Stimulated activated CD8-positive, alpha-beta memory T cell treated with anti-CD3 and anti-CD28 coated beads, Interleukin-4, amount 100 ng/mL, for 1 hour (primary cell): Measurements from ENCODE around the gene PPP1R1A.

Experiments used
- DNase-seq, 2 donors: peaks; one replicate each; pipeline ENCODE4 v3.0.0-alpha.2; 2020; ENCODE audit warnings: low read depth in 2 of 2, low spot score in 1 of 2

PPP1R1A gene

DNA sequence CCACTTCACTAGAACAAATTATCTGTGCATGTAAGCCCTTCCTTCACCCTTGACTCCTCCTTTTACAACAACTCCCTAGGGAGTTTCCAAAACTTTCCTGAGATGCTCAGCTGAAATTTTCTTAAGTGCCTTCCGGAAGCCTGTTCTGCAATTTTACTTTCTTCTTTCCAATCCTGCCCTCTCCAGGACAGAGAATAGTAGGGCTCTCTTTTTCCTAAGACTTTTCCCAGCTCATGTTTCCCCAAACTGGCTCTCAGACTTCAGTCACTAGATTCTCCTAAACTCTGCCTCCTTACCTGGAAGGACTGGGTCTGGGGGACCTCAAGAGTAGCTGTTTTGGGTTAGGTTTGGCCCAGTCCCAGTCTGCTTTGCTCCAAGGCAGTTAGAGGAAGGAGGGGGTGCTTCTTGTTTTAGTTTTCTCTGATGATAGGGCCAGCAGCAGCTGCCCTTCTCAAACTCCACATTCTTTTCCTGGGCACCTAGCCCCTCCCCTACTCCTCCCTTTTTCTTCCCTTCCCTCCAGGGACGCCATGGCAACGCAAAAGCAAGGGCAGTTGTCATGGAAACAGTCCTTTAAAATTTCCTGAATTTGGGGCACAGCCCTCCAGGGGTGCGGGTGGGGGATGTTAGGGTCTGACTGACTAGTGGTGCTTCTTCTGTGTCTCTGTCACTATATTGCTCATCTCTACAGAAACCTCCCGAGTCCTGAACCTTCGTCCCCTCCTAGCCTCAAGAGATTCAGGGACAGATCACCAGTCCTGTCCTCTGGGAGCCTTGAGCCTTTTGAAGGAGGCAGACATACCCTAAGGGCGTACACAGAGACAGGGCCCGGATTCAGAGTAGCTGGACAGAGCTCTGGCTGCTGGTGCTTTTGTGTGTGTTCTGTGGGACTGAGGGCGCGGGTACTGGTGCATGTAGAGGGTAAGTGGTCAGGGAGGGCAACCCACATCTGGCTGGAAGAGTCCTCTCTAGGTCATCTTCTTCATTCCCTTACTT is 17.0 kb downstream of the PPP1R1A start:
- DNase-seq, result no peak

GRCh38 chr12:54569995-54570528 is 18.4 kb downstream of the PPP1R1A start:
- no peak for DNase-seq

GRCh38 chr12:54569072-54569471 is 19.4 kb downstream of the PPP1R1A start:
- DNase-seq, result no peak

DNA sequence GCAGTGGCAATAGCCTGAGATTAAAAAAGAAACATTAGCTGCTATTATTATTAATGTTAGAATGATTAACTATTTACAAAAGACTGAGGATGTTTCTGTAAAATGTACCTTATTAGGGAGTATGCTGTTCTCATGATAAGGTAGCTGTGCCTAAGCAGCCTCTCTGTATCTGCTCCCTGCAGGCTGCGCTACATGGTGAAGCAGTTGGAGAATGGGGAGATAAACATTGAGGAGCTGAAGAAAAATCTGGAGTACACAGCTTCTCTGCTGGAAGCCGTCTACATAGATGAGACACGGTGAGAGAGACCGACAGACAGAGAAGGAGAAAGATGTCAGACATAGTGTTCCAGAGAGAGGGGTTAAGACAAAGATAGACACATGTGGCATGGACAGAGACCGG is 21.7 kb downstream of the PPP1R1A start:
- no peak for DNase-seq

DNA sequence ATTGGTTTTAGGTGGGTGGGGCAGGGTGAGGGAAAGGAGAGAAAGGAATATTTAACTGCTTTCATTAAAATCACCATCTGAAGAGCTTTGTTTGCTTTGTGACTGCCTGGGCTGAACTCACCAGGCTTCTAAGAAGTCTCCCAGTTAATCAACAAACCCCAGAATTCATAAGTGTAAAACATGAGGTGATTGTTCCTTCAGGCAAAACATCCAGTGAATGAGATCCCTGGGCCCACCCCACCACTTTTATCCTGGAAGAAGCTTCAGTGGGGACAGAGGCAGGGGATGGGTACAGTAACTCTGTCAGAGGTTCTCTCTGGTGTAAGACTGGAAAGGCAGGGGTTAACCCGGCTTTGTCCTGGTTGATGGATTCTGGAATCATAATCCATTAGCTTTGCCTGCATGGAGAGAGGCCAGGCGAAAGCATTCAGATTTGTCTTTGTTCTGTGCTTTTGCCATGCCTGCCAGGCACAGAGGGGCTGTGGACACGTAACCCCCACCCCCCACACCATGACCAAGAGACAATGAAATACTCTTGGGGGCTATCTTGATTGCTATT is 22.4 kb downstream of the PPP1R1A start:
- no peak for DNase-seq

- DNase-seq, result no peak
Measured at GRCh38 chr12:54565310-54565985, 23.0 kb downstream of the PPP1R1A start.

DNA sequence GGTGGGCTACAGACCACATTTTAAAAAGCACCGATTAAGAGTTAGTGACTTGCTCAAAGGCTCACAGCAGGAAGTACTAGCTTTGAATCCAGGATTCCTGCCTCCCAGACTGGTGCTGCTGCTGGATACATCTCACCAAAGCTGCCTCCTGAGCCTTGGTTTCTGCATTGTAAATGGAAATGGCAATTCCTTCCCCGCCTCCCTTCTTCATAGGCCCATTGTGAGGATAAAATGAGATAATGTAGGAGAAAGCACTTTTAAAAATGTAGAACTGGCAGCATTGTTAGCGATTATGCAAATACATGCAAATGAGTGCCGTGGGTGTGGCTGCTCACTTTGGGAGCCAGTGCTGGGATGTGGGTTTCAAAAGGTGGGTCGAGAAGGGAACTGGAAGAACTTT is 23.7 kb downstream of the PPP1R1A start:
- DNase-seq, result no peak

GRCh38 chr12:54563787-54564186 is 24.7 kb downstream of the PPP1R1A start:
- no peak for DNase-seq

GRCh38 chr12:54562750-54563356 is 25.6 kb downstream of the PPP1R1A start:
- DNase-seq, result no peak

DNA sequence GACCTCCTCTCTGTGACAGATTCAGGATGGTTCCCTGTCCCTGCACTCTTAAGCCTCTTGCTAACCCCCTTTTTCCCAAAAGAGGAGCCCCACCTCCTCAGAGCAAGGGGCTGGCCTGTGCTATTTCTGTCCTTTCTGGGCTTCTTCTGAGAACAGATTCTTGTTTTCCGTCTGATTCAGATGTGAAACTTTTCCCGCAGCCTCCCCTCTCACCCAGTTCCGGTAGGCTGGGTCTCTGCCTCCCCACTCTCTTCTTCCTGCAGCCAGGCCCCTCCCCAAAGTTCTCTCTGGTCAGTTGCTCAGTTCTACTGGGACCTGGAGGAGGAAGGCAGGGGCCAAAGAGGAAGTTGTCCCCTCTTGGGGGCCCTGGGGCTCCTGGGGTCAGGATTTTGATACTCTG is 27.3 kb downstream of the PPP1R1A start:
- DNase-seq, result no peak

DNA sequence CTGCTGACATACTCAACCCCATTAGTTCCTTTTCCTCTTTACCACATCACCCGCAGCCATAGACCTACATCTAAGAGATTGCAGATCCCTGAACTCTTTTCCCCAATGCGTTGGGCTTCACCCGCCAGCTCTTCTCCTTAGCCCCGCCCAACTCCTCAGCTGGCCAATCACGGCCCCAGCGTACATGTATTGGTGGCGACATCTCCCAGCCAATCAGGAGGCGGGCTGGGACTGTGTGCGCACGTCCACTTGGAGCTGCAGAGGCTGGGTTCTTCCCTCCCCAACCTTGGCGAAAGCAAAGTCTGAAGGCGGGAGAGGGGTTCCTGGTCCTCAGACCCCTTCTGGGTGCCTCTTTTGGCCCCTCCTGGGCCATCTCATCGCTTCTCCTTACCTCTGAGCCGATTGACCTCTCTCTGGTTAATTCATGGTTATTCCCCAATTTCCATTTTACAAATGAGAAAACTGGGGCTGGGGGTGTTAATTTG is 28.0 kb downstream of the PPP1R1A start:
- peak; percentile 36 to 64 for DNase-seq

DNA sequence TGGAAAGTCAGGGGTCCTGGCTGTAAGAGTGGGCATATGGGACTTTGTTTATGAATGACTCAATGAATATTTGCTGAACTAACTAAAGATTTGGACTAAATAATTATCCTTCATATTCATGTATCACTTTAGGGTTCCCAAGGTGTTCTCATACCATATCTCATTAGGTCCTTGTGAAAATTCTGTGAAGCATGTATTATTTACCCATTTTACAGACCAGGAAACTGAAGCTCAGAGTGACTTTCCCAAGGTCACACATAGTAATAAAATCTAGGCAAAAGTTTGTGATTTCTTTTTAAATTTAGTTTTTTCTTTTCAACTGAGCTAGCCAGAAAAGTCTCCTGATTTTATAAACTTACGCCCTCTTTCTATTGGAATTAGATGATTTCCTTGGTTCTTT is 29.7 kb downstream of the PPP1R1A start:
- DNase-seq, result no peak

- DNase-seq, result no peak
Measured at GRCh38 chr12:54558311-54558710, 30.1 kb downstream of the PPP1R1A start.

DNA sequence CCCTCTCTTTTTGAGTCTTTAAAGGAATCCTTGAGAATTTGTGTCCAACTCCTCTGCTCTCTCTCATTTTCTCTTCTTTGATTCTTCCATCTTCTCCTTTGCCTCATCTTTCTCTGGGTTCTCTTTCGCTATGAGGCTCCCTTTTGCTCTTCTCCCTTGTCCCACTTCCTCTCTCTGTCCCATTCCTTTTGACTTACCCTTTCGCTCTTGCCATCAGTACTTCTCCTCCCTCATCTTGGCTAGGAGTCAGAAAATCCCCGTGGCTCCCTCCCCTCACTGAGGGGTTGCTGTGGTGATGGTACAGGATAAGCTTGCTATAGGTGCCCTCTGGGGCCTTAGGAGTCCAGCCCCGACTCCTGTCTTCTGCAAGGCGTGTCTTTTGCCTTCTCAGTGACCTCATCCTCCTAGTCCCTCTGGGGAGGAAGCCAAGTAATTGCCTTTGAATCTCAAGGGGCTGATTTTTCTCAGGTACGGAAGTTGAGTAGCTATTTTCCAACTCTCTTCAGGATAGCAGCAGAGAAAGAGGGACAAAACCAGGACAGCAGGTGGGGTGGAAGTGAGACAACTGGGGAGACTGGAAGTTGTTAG is 32.7 kb downstream of the PPP1R1A start:
- DNase-seq, result no peak

GRCh38 chr12:54549774-54550451 is 38.5 kb downstream of the PPP1R1A start:
- DNase-seq, result no peak

DNA sequence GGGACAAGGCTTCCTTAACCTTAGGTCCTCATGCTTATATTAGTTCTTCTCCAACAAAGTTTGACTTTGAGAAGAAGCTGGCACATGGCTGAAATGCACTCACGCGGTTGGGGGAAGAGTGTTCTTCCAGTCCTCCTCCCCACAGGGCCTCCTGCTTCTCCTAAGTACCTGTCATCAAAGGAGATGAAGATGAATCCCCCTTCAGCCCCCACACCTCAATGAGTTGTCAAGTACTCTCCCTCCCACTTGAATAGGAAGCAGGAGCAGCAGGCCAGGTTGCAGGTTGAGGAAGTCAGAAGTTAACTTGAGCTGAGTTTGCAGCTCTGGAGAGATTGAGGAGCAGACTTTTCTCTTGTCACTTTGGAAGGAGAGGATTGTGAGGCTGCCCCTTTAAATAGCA is 41.9 kb downstream of the PPP1R1A start:
- no peak for DNase-seq

DNA sequence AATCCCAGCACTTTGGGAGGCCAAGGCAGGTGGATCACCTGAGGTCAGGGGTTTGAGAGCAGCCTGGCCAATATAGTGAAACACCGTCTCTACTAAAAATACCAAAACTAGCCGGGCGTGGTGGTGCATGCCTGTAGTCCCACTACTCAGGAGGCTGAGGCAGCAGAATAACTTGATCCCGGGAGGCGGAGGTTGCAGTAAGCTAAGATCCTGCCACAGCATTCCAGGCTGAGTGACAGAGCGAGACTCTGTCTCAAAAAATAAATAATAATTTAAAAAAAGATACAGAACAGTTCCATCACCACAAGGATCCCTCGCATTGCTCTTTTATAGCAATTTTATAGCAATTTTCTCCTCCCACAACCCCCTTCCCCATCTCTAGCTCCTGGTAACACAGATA is 43.7 kb downstream of the PPP1R1A start:
- DNase-seq, result no peak

DNA sequence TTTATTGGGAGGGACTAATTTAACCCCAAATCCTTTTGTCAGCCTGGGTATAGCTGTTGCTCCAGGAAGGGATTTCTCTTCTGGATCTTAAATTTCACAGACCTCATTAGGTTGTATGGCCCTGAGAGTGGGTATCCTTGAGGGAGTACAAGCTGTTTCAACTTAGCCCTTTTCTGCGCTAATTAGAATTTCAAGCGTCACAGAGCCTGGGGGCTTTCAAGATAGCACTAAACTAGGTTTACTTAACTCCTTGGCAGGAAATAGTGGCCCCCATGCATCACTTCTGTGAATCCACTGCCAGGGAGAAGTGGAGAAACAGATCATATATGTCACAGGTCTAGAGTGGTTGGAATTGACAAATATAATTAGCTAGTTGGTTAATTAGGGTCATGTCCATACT is 44.9 kb downstream of the PPP1R1A start:
- DNase-seq, result no peak

GRCh38 chr12:54541751-54542290 is 46.6 kb downstream of the PPP1R1A start:
- DNase-seq, result no peak

DNA sequence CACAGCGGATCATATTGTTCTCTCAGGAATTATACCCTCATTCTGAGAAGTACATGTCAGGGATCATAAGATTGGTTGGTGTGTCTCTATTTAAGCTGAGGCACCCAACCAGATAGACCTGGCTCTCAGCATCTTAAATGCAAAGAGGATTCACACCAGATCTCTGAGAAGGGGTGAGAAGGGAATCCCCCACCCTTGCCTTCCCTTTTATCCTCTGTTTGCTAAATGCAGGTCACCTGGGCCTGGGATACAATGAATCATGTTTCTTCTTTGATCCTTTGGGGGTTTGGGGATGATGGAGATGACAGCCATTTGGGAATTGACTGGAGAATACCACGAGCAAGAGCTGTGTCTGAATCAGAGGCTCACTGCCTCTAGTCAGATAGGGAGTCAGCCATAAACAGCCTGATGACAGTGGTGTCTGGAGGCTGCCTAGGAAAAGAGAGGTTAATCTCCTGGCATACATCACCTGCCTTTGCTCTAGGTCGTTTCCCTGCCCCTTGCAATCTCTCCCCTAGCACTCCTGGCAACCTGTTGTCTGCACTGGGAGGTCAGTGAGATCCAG is 50.2 kb downstream of the PPP1R1A start:
- DNase-seq, result no peak
